ENCODE measurements around the gene HACL1. TPM values are rescaled to one million over a fixed set of nuclear protein-coding genes. Genes with fewer than 3 reads are reported as not detected.
A peak's percentile ranks its signal among the peaks of the same experiment; 100 is the strongest.

HACL1 gene
- 39.3 TPM for total RNA-seq

GRCh38 chr3:15601399-15602145, at the start of gene HACL1, which contains the start of gene BTD:
HACL1 (minus strand) TSS chr3:15601569; CDS start chr3:15601463, 106 bp downstream.
BTD (plus strand) TSS chr3:15601745; CDS start chr3:15635440, 33,695 bp downstream.
- H3K4me3 ChIP-seq (ENCODE audit: low read length), result peak within 1 kb of the TSS; percentile 79
- peaks cover 20% of the 10 kb centered on the region for H3K4me1 ChIP-seq (ENCODE audit: insufficient read depth, low read length)
- no peaks in the 10 kb centered on the region for H3K27me3 ChIP-seq (ENCODE audit: insufficient read depth, low read length)
- H3K9me3 ChIP-seq (ENCODE audit: low read depth, low read length), result no peaks in the 10 kb centered on the region

- no peaks in the 10 kb centered on the region for H3K9me3 ChIP-seq (ENCODE audit: low read depth, low read length)
- no peak overlapping the region for H3K4me3 ChIP-seq (ENCODE audit: low read length)
- H3K4me1 ChIP-seq (ENCODE audit: insufficient read depth, low read length), result peaks cover 44% of the 10 kb centered on the region
- peaks cover 2% of the 10 kb centered on the region for H3K27me3 ChIP-seq (ENCODE audit: insufficient read depth, low read length)
These were observed 48.5 kb upstream of the HACL1 start for GRCh38 chr3:15649858-15650257.

DNA sequence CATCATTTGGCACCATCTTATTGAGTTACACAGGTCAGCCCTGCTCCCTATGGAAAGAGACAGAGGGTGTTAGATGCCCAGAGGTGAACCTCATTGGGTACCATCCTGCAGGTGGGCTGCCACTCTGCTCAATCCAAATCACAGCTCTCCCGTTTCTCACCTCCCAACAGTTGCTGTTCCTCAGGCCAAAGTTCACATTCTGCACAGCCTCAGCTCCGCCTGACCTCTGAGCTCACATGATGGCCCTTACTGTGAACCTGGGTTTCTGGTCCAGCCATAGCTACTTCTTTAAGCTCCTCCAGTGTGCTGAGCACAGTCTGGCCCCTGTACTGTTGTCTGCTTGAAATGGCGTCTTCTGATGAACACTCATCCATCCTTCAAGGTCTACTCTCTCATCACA, 48.0 kb upstream of the HACL1 start:
- no peaks in the 10 kb centered on the region for H3K9me3 ChIP-seq (ENCODE audit: low read depth, low read length)
- no peak overlapping the region for H3K4me3 ChIP-seq (ENCODE audit: low read length)
- H3K27me3 ChIP-seq (ENCODE audit: insufficient read depth, low read length), result peaks cover 2% of the 10 kb centered on the region
- peaks cover 44% of the 10 kb centered on the region for H3K4me1 ChIP-seq (ENCODE audit: insufficient read depth, low read length)

DNA sequence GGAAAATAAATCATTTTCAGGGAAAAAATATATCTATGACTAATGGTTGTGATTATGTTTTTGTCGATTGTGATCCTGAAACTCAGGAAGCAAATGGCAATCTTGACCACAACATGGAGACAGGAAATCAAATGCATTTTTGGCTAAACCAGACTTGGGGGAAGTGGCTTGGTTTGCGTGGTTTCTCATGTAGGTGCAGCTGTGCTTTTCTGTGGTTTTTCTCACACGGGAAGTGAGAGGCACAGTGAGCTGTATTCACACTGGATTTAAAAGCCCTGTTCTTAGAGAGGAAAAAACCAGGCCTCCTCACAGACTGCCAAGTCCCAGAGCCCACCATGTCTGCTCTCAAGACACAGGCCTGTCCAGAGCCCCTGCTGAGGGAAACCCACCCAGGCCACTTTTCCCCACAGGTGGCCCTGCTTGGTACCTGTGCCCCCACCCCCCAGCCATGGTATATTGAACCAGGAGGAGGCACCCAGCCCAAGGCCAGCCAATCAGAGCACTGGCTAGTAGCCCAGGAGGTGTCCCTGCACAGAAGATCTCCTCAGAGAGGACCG, 46.3 kb upstream of the HACL1 start:
- Histone ChIP-seq H3K27me3 (ENCODE audit: insufficient read depth, low read length) (peaks cover 2% of the 10 kb centered on the region), H3K4me1 (ENCODE audit: insufficient read depth, low read length) (peaks cover 44% of the 10 kb centered on the region), H3K4me3 (ENCODE audit: low read length) (no peak overlapping the region), H3K9me3 (ENCODE audit: low read depth, low read length) (no peaks in the 10 kb centered on the region)

DNA sequence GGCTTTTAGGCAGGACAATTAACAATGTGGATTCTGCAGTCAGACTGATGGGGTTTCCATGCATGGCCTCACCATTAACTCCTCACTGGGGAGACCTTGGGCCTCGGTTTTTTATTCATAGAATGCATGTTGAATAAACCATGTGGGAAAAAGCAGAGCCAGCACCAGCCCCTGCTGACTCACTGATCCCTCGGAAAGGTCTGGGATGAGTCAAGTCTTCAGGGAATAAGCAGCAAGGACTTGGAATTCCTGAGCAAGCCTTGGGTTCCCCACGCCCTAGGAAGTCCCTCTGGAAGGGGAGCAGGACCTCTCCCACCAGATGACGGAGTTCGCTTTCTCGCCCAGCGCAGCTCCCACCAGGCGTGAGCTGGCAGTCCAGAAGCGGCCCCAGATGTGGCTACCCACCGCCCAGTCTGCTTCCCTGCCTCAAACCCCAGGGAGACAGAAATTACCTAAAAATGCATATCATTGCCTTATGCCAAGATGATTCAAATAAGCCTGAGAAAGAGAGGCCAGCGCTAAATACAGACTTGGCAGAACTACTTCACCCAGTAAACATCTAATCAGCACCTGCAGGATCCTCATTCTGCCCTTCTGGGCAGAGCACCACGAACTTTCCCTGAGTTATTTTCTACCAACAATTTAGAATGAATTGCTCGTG, 45.6 kb upstream of the HACL1 start:
- H3K4me1 ChIP-seq (ENCODE audit: insufficient read depth, low read length), result peaks cover 44% of the 10 kb centered on the region
- no peak overlapping the region for H3K4me3 ChIP-seq (ENCODE audit: low read length)
- H3K9me3 ChIP-seq (ENCODE audit: low read depth, low read length), result no peaks in the 10 kb centered on the region
- peaks cover 2% of the 10 kb centered on the region for H3K27me3 ChIP-seq (ENCODE audit: insufficient read depth, low read length)

GRCh38 chr3:15645740-15646501, 44.6 kb upstream of the HACL1 start:
- Histone ChIP-seq H3K4me1 (ENCODE audit: insufficient read depth, low read length) (peaks cover 44% of the 10 kb centered on the region), H3K9me3 (ENCODE audit: low read depth, low read length) (no peaks in the 10 kb centered on the region), H3K27me3 (ENCODE audit: insufficient read depth, low read length) (peaks cover 2% of the 10 kb centered on the region), H3K4me3 (ENCODE audit: low read length) (no peak overlapping the region)

- no peaks in the 10 kb centered on the region for H3K9me3 ChIP-seq (ENCODE audit: low read depth, low read length)
- peaks cover 2% of the 10 kb centered on the region for H3K27me3 ChIP-seq (ENCODE audit: insufficient read depth, low read length)
- no peak overlapping the region for H3K4me3 ChIP-seq (ENCODE audit: low read length)
- peaks cover 44% of the 10 kb centered on the region for H3K4me1 ChIP-seq (ENCODE audit: insufficient read depth, low read length)
These were observed 43.9 kb upstream of the HACL1 start for GRCh38 chr3:15645246-15645645.

GRCh38 chr3:15638891-15639262, 37.5 kb upstream of the HACL1 start:
- H3K9me3 ChIP-seq (ENCODE audit: low read depth, low read length), result no peaks in the 10 kb centered on the region
- no peak overlapping the region for H3K4me3 ChIP-seq (ENCODE audit: low read length)
- no peaks in the 10 kb centered on the region for H3K27me3 ChIP-seq (ENCODE audit: insufficient read depth, low read length)
- H3K4me1 ChIP-seq (ENCODE audit: insufficient read depth, low read length), result peaks cover 23% of the 10 kb centered on the region

DNA sequence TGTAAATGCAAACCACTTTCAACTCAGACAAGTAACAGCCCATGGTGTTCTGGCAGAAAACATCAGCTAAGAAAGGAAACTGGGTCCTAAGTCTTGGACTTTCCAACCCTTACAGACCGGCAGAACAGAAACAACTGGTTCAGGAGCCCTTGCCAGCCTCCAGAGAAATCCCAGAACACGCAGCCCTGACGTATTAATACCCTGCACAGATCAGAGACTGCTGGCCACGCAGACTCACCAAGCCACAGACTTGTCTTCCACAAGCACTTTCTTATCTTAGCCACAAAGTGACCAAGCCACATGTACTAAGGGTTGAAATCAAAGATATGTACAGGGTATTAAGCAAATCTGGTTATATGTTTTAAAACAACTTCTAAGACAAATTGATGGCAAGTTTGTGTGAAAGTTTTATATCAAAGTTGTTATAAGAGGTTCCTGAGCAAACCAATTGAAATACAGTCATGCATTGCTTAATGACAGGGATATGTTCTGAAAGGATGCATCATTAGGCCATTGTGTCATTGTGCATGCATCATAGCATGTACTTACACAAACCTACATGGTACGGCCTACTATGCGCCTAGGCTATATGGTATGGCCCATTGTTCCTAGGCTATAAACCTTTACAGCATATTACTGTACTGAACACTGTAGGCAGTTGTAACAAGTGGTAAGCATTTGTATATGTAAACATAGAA, 37.0 kb upstream of the HACL1 start:
- Histone ChIP-seq H3K9me3 (ENCODE audit: low read depth, low read length) (no peaks in the 10 kb centered on the region), H3K4me1 (ENCODE audit: insufficient read depth, low read length) (peaks cover 23% of the 10 kb centered on the region), H3K4me3 (ENCODE audit: low read length) (no peak overlapping the region), H3K27me3 (ENCODE audit: insufficient read depth, low read length) (no peaks in the 10 kb centered on the region)

GRCh38 chr3:15637131-15637951, 36.0 kb upstream of the HACL1 start:
- H3K9me3 ChIP-seq (ENCODE audit: low read depth, low read length), result no peaks in the 10 kb centered on the region
- H3K27me3 ChIP-seq (ENCODE audit: insufficient read depth, low read length), result no peaks in the 10 kb centered on the region
- H3K4me3 ChIP-seq (ENCODE audit: low read length), result no peak overlapping the region
- H3K4me1 ChIP-seq (ENCODE audit: insufficient read depth, low read length), result peaks cover 23% of the 10 kb centered on the region

- peaks cover 23% of the 10 kb centered on the region for H3K4me1 ChIP-seq (ENCODE audit: insufficient read depth, low read length)
- no peaks in the 10 kb centered on the region for H3K9me3 ChIP-seq (ENCODE audit: low read depth, low read length)
- H3K27me3 ChIP-seq (ENCODE audit: insufficient read depth, low read length), result no peaks in the 10 kb centered on the region
- no peak overlapping the region for H3K4me3 ChIP-seq (ENCODE audit: low read length)
These were observed 34.8 kb upstream of the HACL1 start for GRCh38 chr3:15636028-15636709.

DNA sequence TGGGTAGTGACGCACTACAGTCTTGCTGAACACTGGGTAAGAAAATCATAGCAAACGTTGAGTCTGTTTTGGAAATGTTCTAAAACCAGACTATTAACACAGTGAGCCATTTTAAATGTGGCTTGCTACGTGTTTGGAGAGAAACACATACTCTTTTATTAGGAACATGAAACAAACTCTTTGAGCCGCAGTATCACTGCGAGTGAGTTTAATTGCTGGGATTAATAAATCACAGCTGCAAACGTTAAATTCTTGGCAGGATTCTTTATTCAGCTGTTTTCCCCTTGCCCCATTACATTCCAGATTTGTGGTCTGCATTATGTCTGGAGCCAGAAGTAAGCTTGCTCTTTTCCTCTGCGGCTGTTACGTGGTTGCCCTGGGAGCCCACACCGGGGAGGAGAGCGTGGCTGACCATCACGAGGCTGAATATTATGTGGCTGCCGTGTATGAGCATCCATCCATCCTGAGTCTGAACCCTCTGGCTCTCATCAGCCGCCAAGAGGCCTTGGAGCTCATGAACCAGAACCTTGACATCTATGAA, 33.8 kb upstream of the HACL1 start:
- Histone ChIP-seq H3K4me1 (ENCODE audit: insufficient read depth, low read length) (peaks cover 31% of the 10 kb centered on the region), H3K9me3 (ENCODE audit: low read depth, low read length) (no peaks in the 10 kb centered on the region), H3K27me3 (ENCODE audit: insufficient read depth, low read length) (no peaks in the 10 kb centered on the region), H3K4me3 (ENCODE audit: low read length) (no peak overlapping the region)

- H3K4me3 ChIP-seq (ENCODE audit: low read length), result no peak overlapping the region
- H3K27me3 ChIP-seq (ENCODE audit: insufficient read depth, low read length), result no peaks in the 10 kb centered on the region
- peaks cover 35% of the 10 kb centered on the region for H3K4me1 ChIP-seq (ENCODE audit: insufficient read depth, low read length)
These were observed 33.3 kb upstream of the HACL1 start for GRCh38 chr3:15634671-15635070.

More at GRCh38 chr3:15634671-15635070, 33.3 kb upstream of the HACL1 start:
- H3K9me3 ChIP-seq (ENCODE audit: low read depth, low read length), result no peaks in the 10 kb centered on the region

Data from mononuclear cell (primary cell).